ENCODE data around the gene PRKN.

DNA sequence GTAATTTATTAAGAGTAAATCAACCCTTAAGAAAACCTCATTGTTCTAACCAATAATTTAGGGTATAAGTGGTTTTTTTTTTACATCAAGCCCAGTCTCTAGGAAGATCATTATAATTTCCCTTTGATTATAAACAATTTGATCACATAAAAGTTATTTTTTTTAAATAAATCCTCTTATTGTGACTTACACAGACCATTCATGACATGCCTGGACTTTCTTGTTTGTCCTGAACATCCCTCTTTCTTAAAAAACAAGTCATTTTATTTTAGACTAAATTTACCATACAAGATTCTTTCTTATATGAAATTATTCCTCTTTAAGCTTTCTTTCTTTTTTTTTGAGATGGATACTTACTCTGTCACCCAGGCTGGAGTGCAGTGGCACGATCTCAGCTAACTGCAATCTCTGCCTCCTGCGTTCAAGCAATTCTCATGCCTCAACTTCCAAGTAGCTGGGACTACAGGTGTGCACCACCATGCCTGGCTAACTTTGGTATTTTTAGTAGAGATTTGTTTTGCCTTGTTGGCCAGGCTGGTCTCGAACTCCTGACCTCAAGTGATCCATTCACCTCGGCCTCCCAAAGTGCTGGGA is 1400.1 kb downstream of the PRKN start:
- no peak for TF ChIP-seq GATA2 (IDR thresholded peaks at IDR 0.05; ENCODE audit: low read depth, low read length)
- no peak for TF ChIP-seq GATA3 (IDR thresholded peaks at IDR 0.05; ENCODE audit: low read depth, low read length)
